Measurements from ENCODE around the gene SPDEF. TPM values are rescaled to one million over a fixed set of nuclear protein-coding genes. Genes with fewer than 3 reads are reported as not detected.

Gene SPDEF
- under 1 TPM in 3 of 10 donors, not detected in 7; 0.07 to 0.09 (median 0.08) TPM for polyA plus RNA-seq (ENCODE audit: insufficient read length in 10 of 10)
- long read RNA-seq, donor 1: 0 reads
- long read RNA-seq, donor 2: 0 reads
- long read RNA-seq, donor 3: 0 reads
- long read RNA-seq, donor 4: 0 reads
- long read RNA-seq, donor 5: 0 reads
- long read RNA-seq, donor 6: 0 reads
- long read RNA-seq, donor 7: 0 reads
- long read RNA-seq, donor 8: 0 reads
- long read RNA-seq, donor 9: 0 reads

- no peak for DNase-seq
Observed at GRCh38 chr6:34556031-34556471, at the start of gene SPDEF. Gene SPDEF, minus strand, starts transcription at chr6:34556329. Its CDS starts 11,874 bp downstream, at chr6:34544455.

- DNase-seq: no peak
Observed at GRCh38 chr6:34603707-34604106, 47.6 kb upstream of the SPDEF start.

- no peak for DNase-seq
Observed at GRCh38 chr6:34602318-34603111, 46.4 kb upstream of the SPDEF start.

GRCh38 chr6:34601706-34602105, 45.6 kb upstream of the SPDEF start:
- DNase-seq: no peak

- no peak for DNase-seq
Observed at GRCh38 chr6:34600796-34601195, 44.7 kb upstream of the SPDEF start.

GRCh38 chr6:34600101-34600500, 44.0 kb upstream of the SPDEF start:
- no peak for DNase-seq

- DNase-seq: no peak
Observed at GRCh38 chr6:34598712-34599111, 42.6 kb upstream of the SPDEF start.

GRCh38 chr6:34597605-34598353, 41.6 kb upstream of the SPDEF start:
- DNase-seq: no peak

- no peak for DNase-seq
Observed at GRCh38 chr6:34596798-34597197, 40.7 kb upstream of the SPDEF start.

- no peak for DNase-seq
Observed at GRCh38 chr6:34595332-34596184, 39.4 kb upstream of the SPDEF start.

GRCh38 chr6:34593701-34594100, 37.6 kb upstream of the SPDEF start:
- no peak for DNase-seq

GRCh38 chr6:34592208-34592952, 36.3 kb upstream of the SPDEF start:
- DNase-seq: no peak

GRCh38 chr6:34589691-34590090, 33.6 kb upstream of the SPDEF start:
- no peak for DNase-seq

- DNase-seq: no peak
Observed at GRCh38 chr6:34589140-34589539, 33.0 kb upstream of the SPDEF start.

GRCh38 chr6:34587851-34588250, 31.7 kb upstream of the SPDEF start:
- DNase-seq: no peak

GRCh38 chr6:34587325-34587724, 31.2 kb upstream of the SPDEF start:
- DNase-seq: no peak

GRCh38 chr6:34586327-34587040, 30.4 kb upstream of the SPDEF start:
- DNase-seq: no peak

- DNase-seq: no peak
Observed at GRCh38 chr6:34585512-34586061, 29.5 kb upstream of the SPDEF start.

- no peak for DNase-seq
Observed at GRCh38 chr6:34585108-34585507, 29.0 kb upstream of the SPDEF start.

- no peak for DNase-seq
Observed at GRCh38 chr6:34584694-34585093, 28.6 kb upstream of the SPDEF start.

All from muscle of back (tissue), 13 donors.